PFSK-1 (cell line): ENCODE data around the gene FLNA.

Experiments
- POLR2AphosphoS5 ChIP-seq: IDR thresholded peaks from 2 replicates; pipeline ENCODE4 v1.6.1; 2012; ENCODE audit warnings: low read depth, mild to moderate bottlenecking, control low read depth, low read length, moderate library complexity
- REST ChIP-seq, 2 experiments: IDR thresholded peaks; 2 replicates each; pipeline versions ENCODE4 v1.6.1 to v1.8.0; 2011 to 2012; ENCODE audit warnings: low read depth in 2 of 2, low read length in 2 of 2, control low read depth in 1 of 2, inconsistent platforms in 1 of 2, mild to moderate bottlenecking in 1 of 2, moderate library complexity in 1 of 2; ENCODE audit not compliant: insufficient read depth in 1 of 2
- SIN3A ChIP-seq: IDR thresholded peaks from 2 replicates; pipeline ENCODE4 v1.6.1; 2012; ENCODE audit warnings: mild to moderate bottlenecking, low read length, moderate library complexity, borderline replicate concordance; ENCODE audit not compliant: insufficient read depth
- TAF1 ChIP-seq: IDR thresholded peaks from 2 replicates; pipeline ENCODE4 v1.6.1; 2012; ENCODE audit warnings: low read length, control low read depth, borderline replicate concordance; ENCODE audit not compliant: insufficient read depth

GRCh38 chrX:154354013-154354412, 20.4 kb downstream of the FLNA start:
- TF ChIP-seq POLR2AphosphoS5 (no peak), TAF1 (no peak), REST (IDR thresholded peaks at IDR 0.05; ENCODE audit: insufficient read depth in 1 of 2, low read depth in 2 of 2, low read length in 2 of 2) (no peak), SIN3A (no peak)
